Measurements from ENCODE around the gene PRKCI. TPM values are rescaled to one million over a fixed set of nuclear protein-coding genes. Genes with fewer than 3 reads are reported as not detected.
"Not testable (repeated sequence)": the region's sequence is repeated elsewhere in the genome, so short reads cannot be mapped to it uniquely, and the experiment has no call there.

The PRKCI gene
- total RNA-seq, 1 donor from 2014 or later, result 45.9 TPM

DNA sequence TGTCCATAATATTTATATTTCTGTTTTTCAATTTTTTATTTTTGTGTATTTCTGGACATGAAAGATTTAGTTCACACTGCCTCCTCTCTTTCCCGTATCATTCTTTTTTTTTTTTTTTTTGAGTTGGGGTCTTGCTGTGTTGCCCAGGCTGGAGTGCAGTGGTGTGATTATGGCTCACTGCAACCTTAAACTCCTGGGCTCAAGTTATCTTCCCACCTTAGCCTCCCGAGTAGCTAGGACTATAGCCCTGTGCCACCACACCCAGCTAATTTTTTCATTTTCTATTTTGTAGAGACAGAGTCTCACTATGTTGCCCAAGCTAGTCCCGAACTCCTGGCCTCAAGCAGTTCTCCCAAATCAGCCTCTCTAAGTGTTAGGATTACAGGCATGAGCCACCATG lies 53.6 kb downstream of the PRKCI start:
- DNase-seq (no peak), ATAC-seq (no peak)
- H3K27me3 ChIP-seq (ENCODE audit: low read depth), result no peaks in the 10 kb centered on the region
- no peak overlapping the region for H3K4me3 ChIP-seq
- intact Hi-C loops (cut with DNase I), result no loop called here
- no peak overlapping the region for H3K27ac ChIP-seq
- no peaks in the 10 kb centered on the region for H3K9me3 ChIP-seq
- TF ChIP-seq, protein P1, sequence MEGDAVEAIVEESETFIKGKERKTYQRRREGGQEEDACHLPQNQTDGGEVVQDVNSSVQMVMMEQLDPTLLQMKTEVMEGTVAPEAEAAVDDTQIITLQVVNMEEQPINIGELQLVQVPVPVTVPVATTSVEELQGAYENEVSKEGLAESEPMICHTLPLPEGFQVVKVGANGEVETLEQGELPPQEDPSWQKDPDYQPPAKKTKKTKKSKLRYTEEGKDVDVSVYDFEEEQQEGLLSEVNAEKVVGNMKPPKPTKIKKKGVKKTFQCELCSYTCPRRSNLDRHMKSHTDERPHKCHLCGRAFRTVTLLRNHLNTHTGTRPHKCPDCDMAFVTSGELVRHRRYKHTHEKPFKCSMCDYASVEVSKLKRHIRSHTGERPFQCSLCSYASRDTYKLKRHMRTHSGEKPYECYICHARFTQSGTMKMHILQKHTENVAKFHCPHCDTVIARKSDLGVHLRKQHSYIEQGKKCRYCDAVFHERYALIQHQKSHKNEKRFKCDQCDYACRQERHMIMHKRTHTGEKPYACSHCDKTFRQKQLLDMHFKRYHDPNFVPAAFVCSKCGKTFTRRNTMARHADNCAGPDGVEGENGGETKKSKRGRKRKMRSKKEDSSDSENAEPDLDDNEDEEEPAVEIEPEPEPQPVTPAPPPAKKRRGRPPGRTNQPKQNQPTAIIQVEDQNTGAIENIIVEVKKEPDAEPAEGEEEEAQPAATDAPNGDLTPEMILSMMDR (IDR thresholded peaks at IDR 0.05), result no peak
- no peaks in the 10 kb centered on the region for H3K4me1 ChIP-seq
- H3K36me3 ChIP-seq, result peaks cover 50% of the 10 kb centered on the region

DNA sequence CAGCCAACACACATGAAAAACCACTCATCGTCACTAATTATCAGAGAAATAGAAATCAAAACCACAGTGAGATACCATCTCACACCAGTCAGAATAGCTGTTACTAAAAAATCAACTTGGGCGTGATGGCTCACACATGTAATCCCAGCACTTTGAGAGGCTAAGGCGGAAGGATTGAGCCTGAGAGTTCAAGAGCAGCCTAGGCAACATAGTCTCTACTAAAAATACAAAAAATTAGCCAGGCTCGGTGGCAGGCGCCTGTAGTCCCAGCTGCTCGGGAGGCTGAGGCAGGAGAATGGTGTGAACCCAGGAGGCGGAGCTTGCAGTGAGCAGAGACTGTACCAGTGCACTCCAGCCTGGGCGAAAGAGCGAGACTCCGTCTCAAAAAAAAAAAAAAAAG lies 55.1 kb downstream of the PRKCI start:
- Histone ChIP-seq H3K4me3 (peak overlapping the region; percentile 9), H3K36me3 (peaks cover 41% of the 10 kb centered on the region)
- DNase-seq; intact Hi-C loops (cut with DNase I); H3K9me3 ChIP-seq; H3K4me1 ChIP-seq; H3K27ac ChIP-seq; H3K27me3 ChIP-seq (ENCODE audit: low read depth); ATAC-seq: not testable (repeated sequence)

DNA sequence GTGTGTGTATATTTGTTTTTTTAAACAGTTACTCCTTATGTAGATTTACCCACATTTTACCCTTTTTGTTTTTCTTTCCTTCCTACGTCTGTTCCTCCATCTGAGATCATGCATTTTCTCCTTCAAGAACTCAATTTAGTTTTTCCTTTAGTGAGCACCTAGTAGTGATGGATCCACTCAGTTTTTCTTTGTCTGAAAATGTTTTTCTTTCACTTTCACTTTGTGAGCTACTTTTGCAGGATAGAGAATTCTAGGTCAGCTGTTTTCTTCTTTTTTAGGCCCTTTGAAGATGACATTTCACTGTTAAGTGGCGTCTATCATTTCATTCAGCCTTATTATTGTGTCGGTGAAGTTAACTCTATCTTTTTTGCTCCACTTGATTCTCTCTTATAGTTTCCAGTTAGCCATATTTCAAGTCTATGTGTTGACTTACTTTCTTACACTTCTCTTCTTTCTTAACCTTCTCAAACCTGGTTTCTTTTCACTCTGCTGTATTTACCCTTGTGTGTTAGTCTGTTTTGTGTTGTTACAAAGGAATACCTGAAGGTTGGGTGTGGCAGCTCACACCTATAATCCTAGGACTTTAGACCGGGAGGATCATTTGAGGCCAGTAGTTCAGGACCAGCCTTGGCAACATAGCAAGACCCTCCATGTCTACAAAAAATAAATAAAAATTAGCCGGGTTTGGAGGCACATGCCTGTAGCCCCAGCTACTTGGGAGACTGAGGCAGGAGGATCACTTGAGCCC lies 55.8 kb downstream of the PRKCI start:
- no peak overlapping the region for H3K27ac ChIP-seq
- no peak for DNase-seq
- intact Hi-C loops (cut with DNase I), result no loop called here
- no peaks in the 10 kb centered on the region for H3K9me3 ChIP-seq
- H3K4me3 ChIP-seq, result peak overlapping the region; percentile 9
- peaks cover 36% of the 10 kb centered on the region for H3K36me3 ChIP-seq
- ATAC-seq, result no peak
- no peaks in the 10 kb centered on the region for H3K4me1 ChIP-seq
- TF ChIP-seq, protein P1 (IDR thresholded peaks at IDR 0.05), result no peak
- no peaks in the 10 kb centered on the region for H3K27me3 ChIP-seq (ENCODE audit: low read depth)

DNA sequence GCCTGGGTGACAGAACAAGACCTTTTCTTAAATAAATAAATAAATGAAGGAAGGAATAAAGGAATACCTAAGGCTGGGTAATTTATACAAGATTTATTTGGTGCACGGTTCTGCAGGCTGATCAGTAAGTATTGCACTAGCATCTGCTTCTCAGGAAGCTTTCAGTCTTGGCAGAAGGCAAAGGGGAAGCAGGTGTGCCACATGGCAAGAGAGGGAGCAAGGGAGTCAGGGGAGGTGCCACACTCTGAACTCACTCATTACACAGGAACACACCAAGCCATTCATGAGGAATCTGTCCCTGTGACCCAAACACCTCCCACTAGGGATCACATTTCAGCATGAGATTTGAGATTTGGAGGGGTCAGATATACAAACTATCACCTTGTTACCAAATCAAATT lies 56.4 kb downstream of the PRKCI start:
- H3K27me3 ChIP-seq (ENCODE audit: low read depth), result no peaks in the 10 kb centered on the region
- peaks cover 29% of the 10 kb centered on the region for H3K36me3 ChIP-seq
- H3K9me3 ChIP-seq, result no peaks in the 10 kb centered on the region
- no peaks in the 10 kb centered on the region for H3K4me1 ChIP-seq
- H3K27ac ChIP-seq, result no peak overlapping the region
- ATAC-seq (no peak), DNase-seq (no peak)
- H3K4me3 ChIP-seq, result no peak overlapping the region
- intact Hi-C loops (cut with DNase I), result no loop called here
- TF ChIP-seq, protein P1 (IDR thresholded peaks at IDR 0.05), result no peak

DNA sequence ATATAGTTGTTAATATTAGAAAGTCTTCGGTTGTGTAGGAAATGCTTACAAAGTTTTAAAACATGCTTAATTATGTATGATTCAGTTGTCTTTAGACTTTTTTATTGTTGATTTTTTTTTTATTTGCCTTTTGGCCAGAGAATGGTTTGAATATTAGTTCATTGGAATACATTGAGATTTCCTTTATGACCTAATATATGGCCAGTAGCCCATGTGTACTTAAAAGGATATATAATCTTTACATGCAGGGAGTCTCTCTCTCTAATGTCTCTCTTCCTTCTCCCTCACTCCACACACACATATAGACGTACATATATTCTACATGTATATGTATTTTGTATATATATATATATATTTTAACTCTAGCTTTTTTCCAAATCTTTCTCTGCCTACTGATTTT lies 68.0 kb downstream of the PRKCI start:
- intact Hi-C loops (cut with DNase I), result no loop called here
- ATAC-seq (no peak), DNase-seq (no peak)
- H3K36me3 ChIP-seq, result peaks cover 67% of the 10 kb centered on the region
- no peaks in the 10 kb centered on the region for H3K9me3 ChIP-seq
- TF ChIP-seq, protein P1 (IDR thresholded peaks at IDR 0.05), result no peak
- no peak overlapping the region for H3K27ac ChIP-seq
- no peak overlapping the region for H3K4me3 ChIP-seq
- H3K27me3 ChIP-seq (ENCODE audit: low read depth), result no peaks in the 10 kb centered on the region
- H3K4me1 ChIP-seq, result no peaks in the 10 kb centered on the region

DNA sequence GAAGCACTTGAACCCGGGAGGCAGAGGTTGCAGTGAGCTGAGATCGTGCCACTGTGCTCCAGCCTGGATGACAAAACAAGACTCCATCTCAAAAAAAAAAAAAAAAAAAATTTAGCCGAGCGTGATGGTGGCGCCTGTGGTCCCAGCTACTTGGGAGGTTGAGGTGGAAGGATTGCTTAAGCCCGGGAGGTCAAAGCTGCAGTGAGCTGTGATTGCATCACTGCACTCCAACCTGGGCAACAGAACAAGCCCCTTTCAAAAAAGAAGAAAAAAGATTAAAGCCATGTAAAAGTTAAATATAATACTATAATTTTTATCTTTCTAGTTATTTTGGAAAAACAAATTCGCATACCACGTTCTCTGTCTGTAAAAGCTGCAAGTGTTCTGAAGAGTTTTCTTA lies 73.4 kb downstream of the PRKCI start:
- no peak for ATAC-seq
- TF ChIP-seq, protein P1 (IDR thresholded peaks at IDR 0.05), result no peak
- H3K4me3 ChIP-seq, result no peak overlapping the region
- no peak overlapping the region for H3K27ac ChIP-seq
- H3K36me3 ChIP-seq, result peaks cover 67% of the 10 kb centered on the region
- no peaks in the 10 kb centered on the region for H3K4me1 ChIP-seq
- H3K27me3 ChIP-seq (ENCODE audit: low read depth), result no peaks in the 10 kb centered on the region
- no peaks in the 10 kb centered on the region for H3K9me3 ChIP-seq
- DNase-seq, result no peak
- intact Hi-C loops (cut with DNase I), result no loop called here

All from lower lobe of right lung (tissue), 2 donors.